HepG2 (cell line): ENCODE data around the gene RPL23. TPM values are rescaled to one million over a fixed set of nuclear protein-coding genes. Genes with fewer than 3 reads are reported as not detected.

Experiments
- ATF7-NPFF ChIP-seq: sonication (generic); formaldehyde crosslinking; IDR thresholded peaks from 2 replicates; pipeline ENCODE4 v1.8.1; 2023; ENCODE audit warnings: mild to moderate bottlenecking, low read depth, missing genetic modification reagents, moderate library complexity
- DPF2 ChIP-seq: sonication (generic); formaldehyde crosslinking; IDR thresholded peaks from 2 replicates; pipeline ENCODE4 v1.4.0; 2020; ENCODE audit warnings: mild to moderate bottlenecking, low read depth, missing genetic modification reagents, borderline replicate concordance
- HDAC2 ChIP-seq: sonication (generic); formaldehyde crosslinking; IDR thresholded peaks from 2 replicates; pipeline ENCODE4 v1.4.0; 2020; ENCODE audit warnings: missing genetic modification reagents
- ISL2 ChIP-seq: sonication (generic); formaldehyde crosslinking; IDR thresholded peaks from 2 replicates; pipeline ENCODE4 v1.5.0; 2020; ENCODE audit warnings: missing genetic modification reagents
- MIER3 ChIP-seq: IDR thresholded peaks from 2 replicates; pipeline ENCODE4 v1.6.1; 2016; ENCODE audit warnings: missing compliant biosample characterization, borderline replicate concordance
- NAIF1 ChIP-seq: sonication (generic); formaldehyde crosslinking; IDR thresholded peaks from 2 replicates; pipeline ENCODE4 v1.5.0; 2020; ENCODE audit warnings: mild to moderate bottlenecking, missing genetic modification reagents, borderline replicate concordance
- PHF21A ChIP-seq: sonication (generic); formaldehyde crosslinking; IDR thresholded peaks from 2 replicates; pipeline ENCODE4 v1.5.0; 2020; ENCODE audit warnings: mild to moderate bottlenecking, missing genetic modification reagents
- RARA ChIP-seq: IDR thresholded peaks from 2 replicates; pipeline ENCODE4 v1.6.1; 2016; ENCODE audit warnings: missing genetic modification reagents, missing compliant biosample characterization
- SMARCC2 ChIP-seq: fragments of 450-650 bp; IDR thresholded peaks from 2 replicates; pipeline ENCODE4 v1.6.1; 2017; ENCODE audit warnings: antibody characterized with exemption, mild to moderate bottlenecking
- SRY ChIP-seq: sonication (generic); formaldehyde crosslinking; IDR thresholded peaks from 2 replicates; pipeline ENCODE4 v1.8.0; 2022; ENCODE audit warnings: mild to moderate bottlenecking, missing genetic modification reagents
- ZNF138 ChIP-seq: sonication (generic); formaldehyde crosslinking; IDR thresholded peaks from 2 replicates; pipeline ENCODE4 v1.5.0; 2020; ENCODE audit warnings: mild to moderate bottlenecking, low read depth, missing genetic modification reagents
- ZNF235 ChIP-seq: sonication (generic); formaldehyde crosslinking; IDR thresholded peaks from 2 replicates; pipeline ENCODE4 v1.8.1; 2023; ENCODE audit warnings: mild to moderate bottlenecking, missing genetic modification reagents, borderline replicate concordance
- ZNF296 ChIP-seq: sonication (generic); formaldehyde crosslinking; conservative IDR thresholded peaks from 2 replicates; pipeline ENCODE4 v1.5.0; 2020; ENCODE audit warnings: mild to moderate bottlenecking, missing genetic modification reagents
- ZNF558 ChIP-seq: sonication (generic); formaldehyde crosslinking; IDR thresholded peaks from 2 replicates; pipeline ENCODE4 v1.9.0; 2022; ENCODE audit warnings: mild to moderate bottlenecking, missing genetic modification reagents, borderline replicate concordance
- ZNF629 ChIP-seq: sonication (generic); formaldehyde crosslinking; conservative IDR thresholded peaks from 2 replicates; pipeline ENCODE4 v1.5.0; 2020; ENCODE audit warnings: missing genetic modification reagents
- polyA plus RNA-seq, 8 experiments: library from polyadenylated mRNA; depleted of rRNA in 3 of 8; stranded (reverse) in 7 of 8; unstranded in 1 of 8; fragments of >200 nt; fragmentation: Illumina TruSeq in 4 of 8; extraction: Trizol in 4 of 8; gene quantifications; 2 replicates each; pipeline versions ENCODE4 v1.2.1 to v1.2.3, GENCODE V29; 2011 to 2016; ENCODE audit warnings: low read depth in 4 of 8, missing spikeins in 1 of 8, mixed read lengths in 1 of 8; ENCODE audit not compliant: insufficient read depth in 1 of 8
- total RNA-seq, 5 experiments: library from RNA; depleted of rRNA; stranded (reverse); fragments of >200 nt; fragmentation: Illumina TruSeq; extraction: Trizol; gene quantifications; 2 replicates each; pipeline ENCODE4 v1.2.3, GENCODE V29; 2016; ENCODE audit warnings: low read depth in 1 of 5
- TF ChIP-seq, protein P1 (sequence below): sonication (generic); formaldehyde crosslinking; IDR thresholded peaks from 2 replicates; pipeline ENCODE4 v1.4.0; 2020; ENCODE audit warnings: missing genetic modification reagents
- TF ChIP-seq, protein P2 (sequence below): sonication (generic); formaldehyde crosslinking; IDR thresholded peaks from 2 replicates; pipeline ENCODE4 v1.4.0; 2020; ENCODE audit warnings: missing genetic modification reagents, borderline replicate concordance
- TF ChIP-seq, protein P3 (sequence below): sonication (generic); formaldehyde crosslinking; IDR thresholded peaks from 2 replicates; pipeline ENCODE4 v1.4.0; 2020; ENCODE audit warnings: missing genetic modification reagents, borderline replicate concordance

RPL23 gene
- total and polyA plus RNA-seq, 2 of the 13 experiments (the other 11 are each of a cell fraction or from before 2014, with no cell fraction given) = 2,790 to 4,860 TPM

DNA sequence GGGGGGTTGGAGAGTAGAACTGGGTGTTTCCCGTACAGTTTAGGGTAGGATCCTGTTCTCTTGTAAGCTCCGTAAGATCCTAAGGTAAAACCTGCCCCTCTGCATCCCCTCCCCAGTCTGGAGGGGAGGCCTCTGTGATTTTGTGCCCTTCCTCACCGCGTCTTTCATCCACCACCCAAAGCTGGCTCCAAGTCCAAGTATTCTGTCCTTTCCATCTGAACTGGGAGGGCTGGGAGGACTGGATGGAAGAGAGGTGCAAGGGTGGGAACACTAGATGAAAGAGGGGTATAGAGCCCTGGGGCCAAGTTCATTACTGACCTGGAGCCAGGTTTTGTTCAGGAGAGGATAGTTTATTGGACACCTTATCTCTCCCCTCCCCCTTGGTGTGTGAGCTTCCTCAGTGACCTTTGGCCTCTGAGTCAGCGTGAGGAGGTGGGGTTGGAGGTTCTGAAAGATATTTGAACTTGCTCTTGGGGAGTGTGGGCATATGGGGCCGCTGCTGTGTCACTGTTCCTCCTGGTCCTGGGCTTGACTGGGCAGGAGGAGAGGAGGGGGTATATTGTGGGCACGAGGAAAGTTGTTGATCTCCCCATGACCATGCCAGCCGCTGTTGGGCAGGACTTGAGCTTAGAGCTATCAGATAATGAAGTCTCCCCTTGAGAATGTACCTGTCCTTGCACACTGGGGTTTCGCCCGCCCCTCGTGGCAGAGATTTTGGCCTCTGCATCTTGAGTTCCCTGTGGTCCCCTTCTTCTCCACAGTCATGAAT, 17.9 kb upstream of the RPL23 start (continued):
- TF ChIP-seq, protein P1, sequence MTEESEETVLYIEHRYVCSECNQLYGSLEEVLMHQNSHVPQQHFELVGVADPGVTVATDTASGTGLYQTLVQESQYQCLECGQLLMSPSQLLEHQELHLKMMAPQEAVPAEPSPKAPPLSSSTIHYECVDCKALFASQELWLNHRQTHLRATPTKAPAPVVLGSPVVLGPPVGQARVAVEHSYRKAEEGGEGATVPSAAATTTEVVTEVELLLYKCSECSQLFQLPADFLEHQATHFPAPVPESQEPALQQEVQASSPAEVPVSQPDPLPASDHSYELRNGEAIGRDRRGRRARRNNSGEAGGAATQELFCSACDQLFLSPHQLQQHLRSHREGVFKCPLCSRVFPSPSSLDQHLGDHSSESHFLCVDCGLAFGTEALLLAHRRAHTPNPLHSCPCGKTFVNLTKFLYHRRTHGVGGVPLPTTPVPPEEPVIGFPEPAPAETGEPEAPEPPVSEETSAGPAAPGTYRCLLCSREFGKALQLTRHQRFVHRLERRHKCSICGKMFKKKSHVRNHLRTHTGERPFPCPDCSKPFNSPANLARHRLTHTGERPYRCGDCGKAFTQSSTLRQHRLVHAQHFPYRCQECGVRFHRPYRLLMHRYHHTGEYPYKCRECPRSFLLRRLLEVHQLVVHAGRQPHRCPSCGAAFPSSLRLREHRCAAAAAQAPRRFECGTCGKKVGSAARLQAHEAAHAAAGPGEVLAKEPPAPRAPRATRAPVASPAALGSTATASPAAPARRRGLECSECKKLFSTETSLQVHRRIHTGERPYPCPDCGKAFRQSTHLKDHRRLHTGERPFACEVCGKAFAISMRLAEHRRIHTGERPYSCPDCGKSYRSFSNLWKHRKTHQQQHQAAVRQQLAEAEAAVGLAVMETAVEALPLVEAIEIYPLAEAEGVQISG (CRISPR knock-in tag) = peak; percentile 85
- TF ChIP-seq NAIF1 (CRISPR knock-in tag) (no peak), MIER3 (CRISPR knock-in tag) (peak; percentile 79; the same call in 1 of the 2 replicates), ZNF296 (CRISPR knock-in tag) (peak; percentile 73; the same call in 1 of the 2 replicates), PHF21A (CRISPR knock-in tag) (peak; percentile 92), HDAC2 (CRISPR knock-in tag) (peak; percentile 94), ZNF138 (CRISPR knock-in tag) (no peak), SMARCC2 (0 out of 2 replicates have a peak, but pooled peaks have one; percentile 59), ISL2 (CRISPR knock-in tag) (peak; percentile 82; the same call in 1 of the 2 replicates), SRY (CRISPR knock-in tag) (no peak), ZNF558 (CRISPR knock-in tag) (peak; percentile 92; the same call in 1 of the 2 replicates), ATF7-NPFF (CRISPR knock-in tag) (0 out of 2 replicates have a peak, but pooled peaks have one; percentile 8), ZNF629 (CRISPR knock-in tag) (no peak), DPF2 (CRISPR knock-in tag) (peak; percentile 87), ZNF235 (CRISPR knock-in tag) (no peak), RARA (CRISPR knock-in tag) (peak; percentile 96)
- TF ChIP-seq, protein P2, sequence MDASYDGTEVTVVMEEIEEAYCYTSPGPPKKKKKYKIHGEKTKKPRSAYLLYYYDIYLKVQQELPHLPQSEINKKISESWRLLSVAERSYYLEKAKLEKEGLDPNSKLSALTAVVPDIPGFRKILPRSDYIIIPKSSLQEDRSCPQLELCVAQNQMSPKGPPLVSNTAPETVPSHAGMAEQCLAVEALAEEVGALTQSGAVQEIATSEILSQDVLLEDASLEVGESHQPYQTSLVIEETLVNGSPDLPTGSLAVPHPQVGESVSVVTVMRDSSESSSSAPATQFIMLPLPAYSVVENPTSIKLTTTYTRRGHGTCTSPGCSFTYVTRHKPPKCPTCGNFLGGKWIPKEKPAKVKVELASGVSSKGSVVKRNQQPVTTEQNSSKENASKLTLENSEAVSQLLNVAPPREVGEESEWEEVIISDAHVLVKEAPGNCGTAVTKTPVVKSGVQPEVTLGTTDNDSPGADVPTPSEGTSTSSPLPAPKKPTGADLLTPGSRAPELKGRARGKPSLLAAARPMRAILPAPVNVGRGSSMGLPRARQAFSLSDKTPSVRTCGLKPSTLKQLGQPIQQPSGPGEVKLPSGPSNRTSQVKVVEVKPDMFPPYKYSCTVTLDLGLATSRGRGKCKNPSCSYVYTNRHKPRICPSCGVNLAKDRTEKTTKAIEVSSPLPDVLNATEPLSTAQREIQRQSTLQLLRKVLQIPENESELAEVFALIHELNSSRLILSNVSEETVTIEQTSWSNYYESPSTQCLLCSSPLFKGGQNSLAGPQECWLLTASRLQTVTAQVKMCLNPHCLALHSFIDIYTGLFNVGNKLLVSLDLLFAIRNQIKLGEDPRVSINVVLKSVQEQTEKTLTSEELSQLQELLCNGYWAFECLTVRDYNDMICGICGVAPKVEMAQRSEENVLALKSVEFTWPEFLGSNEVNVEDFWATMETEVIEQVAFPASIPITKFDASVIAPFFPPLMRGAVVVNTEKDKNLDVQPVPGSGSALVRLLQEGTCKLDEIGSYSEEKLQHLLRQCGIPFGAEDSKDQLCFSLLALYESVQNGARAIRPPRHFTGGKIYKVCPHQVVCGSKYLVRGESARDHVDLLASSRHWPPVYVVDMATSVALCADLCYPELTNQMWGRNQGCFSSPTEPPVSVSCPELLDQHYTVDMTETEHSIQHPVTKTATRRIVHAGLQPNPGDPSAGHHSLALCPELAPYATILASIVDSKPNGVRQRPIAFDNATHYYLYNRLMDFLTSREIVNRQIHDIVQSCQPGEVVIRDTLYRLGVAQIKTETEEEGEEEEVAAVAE = peak; percentile 76; the same call in 1 of the 2 replicates
- TF ChIP-seq, protein P3, sequence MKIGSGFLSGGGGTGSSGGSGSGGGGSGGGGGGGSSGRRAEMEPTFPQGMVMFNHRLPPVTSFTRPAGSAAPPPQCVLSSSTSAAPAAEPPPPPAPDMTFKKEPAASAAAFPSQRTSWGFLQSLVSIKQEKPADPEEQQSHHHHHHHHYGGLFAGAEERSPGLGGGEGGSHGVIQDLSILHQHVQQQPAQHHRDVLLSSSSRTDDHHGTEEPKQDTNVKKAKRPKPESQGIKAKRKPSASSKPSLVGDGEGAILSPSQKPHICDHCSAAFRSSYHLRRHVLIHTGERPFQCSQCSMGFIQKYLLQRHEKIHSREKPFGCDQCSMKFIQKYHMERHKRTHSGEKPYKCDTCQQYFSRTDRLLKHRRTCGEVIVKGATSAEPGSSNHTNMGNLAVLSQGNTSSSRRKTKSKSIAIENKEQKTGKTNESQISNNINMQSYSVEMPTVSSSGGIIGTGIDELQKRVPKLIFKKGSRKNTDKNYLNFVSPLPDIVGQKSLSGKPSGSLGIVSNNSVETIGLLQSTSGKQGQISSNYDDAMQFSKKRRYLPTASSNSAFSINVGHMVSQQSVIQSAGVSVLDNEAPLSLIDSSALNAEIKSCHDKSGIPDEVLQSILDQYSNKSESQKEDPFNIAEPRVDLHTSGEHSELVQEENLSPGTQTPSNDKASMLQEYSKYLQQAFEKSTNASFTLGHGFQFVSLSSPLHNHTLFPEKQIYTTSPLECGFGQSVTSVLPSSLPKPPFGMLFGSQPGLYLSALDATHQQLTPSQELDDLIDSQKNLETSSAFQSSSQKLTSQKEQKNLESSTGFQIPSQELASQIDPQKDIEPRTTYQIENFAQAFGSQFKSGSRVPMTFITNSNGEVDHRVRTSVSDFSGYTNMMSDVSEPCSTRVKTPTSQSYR (CRISPR knock-in tag) = peak; percentile 100
